CD4-positive, alpha-beta T cell (primary cell): ENCODE results near the gene BEGAIN. TPM values are rescaled to one million over a fixed set of nuclear protein-coding genes. Genes with fewer than 3 reads are reported as not detected.

ENCODE experiments used
- ATAC-seq: fragments of 200-7000 bp; cut with Tn5 transposase; one replicate; pipeline ENCODE4 v1.10.0; 2022; ENCODE audit warnings: mild to moderate bottlenecking; ENCODE audit not compliant: poor library complexity
- CTCF ChIA-PET: fragments of 350-600 bp; sonication (Branson Sonifier 250); formaldehyde crosslinking; loops from one replicate; lab custom pipeline; 2021; ENCODE audit warnings: antibody characterized with exemption, inconsistent platforms; lab: Charles Lee
- POLR2A ChIA-PET: fragments of 350-600 bp; sonication (Branson Sonifier 250); formaldehyde crosslinking; loops from one replicate; lab custom pipeline; 2021; ENCODE audit warnings: antibody characterized with exemption, inconsistent platforms; lab: Charles Lee
- DNase-seq, 14 experiments: peaks; one replicate each; pipeline ENCODE4 v3.0.0-alpha.2; 2013 to 2020; ENCODE audit warnings: mixed read lengths in 2 of 14
- H3K27ac ChIP-seq, 2 donors: one replicate each; pipeline versions ENCODE4 v1.5.1 to v1.7.0; 2013; ENCODE audit warnings: low read length in 2 of 2, low read depth in 1 of 2, mild to moderate bottlenecking in 1 of 2
- H3K27me3 ChIP-seq, 2 experiments: 1 replicate in 1 of 2; 2 replicates in 1 of 2; pipeline versions ENCODE4 v1.6.1 to v1.7.0; 2013; ENCODE audit warnings: low read length in 2 of 2, control low read depth in 1 of 2, mild to moderate bottlenecking in 1 of 2, moderate library complexity in 1 of 2; ENCODE audit not compliant: insufficient read depth in 2 of 2, control insufficient read depth in 1 of 2
- H3K36me3 ChIP-seq: one replicate; pipeline ENCODE4 v1.6.1; 2013; ENCODE audit warnings: low read length, control low read depth; ENCODE audit not compliant: insufficient read depth
- H3K4me1 ChIP-seq: one replicate; pipeline ENCODE4 v1.6.1; 2013; ENCODE audit warnings: low read length, control low read depth; ENCODE audit not compliant: insufficient read depth
- H3K4me3 ChIP-seq: one replicate; pipeline ENCODE4 v1.5.1; 2013; ENCODE audit warnings: mild to moderate bottlenecking, low read length, moderate library complexity
- H3K9me3 ChIP-seq, 2 experiments: 1 replicate in 1 of 2; 2 replicates in 1 of 2; pipeline versions ENCODE4 v1.6.1 to v1.7.0; 2013; ENCODE audit warnings: low read length in 2 of 2, mild to moderate bottlenecking in 2 of 2, control low read depth in 1 of 2, moderate library complexity in 1 of 2; ENCODE audit not compliant: control insufficient read depth in 1 of 2, insufficient read depth in 1 of 2
- H3K27ac Mint-ChIP-seq: one replicate; pipeline ENCODE4 v1.8.0; 2020; ENCODE audit warnings: mixed read lengths
- H3K27me3 Mint-ChIP-seq: one replicate; pipeline ENCODE4 v1.8.0; 2021; ENCODE audit warnings: mixed read lengths
- H3K36me3 Mint-ChIP-seq: one replicate; pipeline ENCODE4 v1.8.0; 2021; ENCODE audit warnings: low read depth, mixed read lengths
- H3K4me1 Mint-ChIP-seq: one replicate; pipeline ENCODE4 v1.8.0; 2021; ENCODE audit warnings: low read depth, mixed read lengths
- H3K4me3 Mint-ChIP-seq: one replicate; pipeline ENCODE4 v1.8.0; 2020; ENCODE audit warnings: mild to moderate bottlenecking, mixed read lengths
- H3K9me3 Mint-ChIP-seq: one replicate; pipeline ENCODE4 v1.8.0; 2020; ENCODE audit warnings: mixed read lengths
- intact Hi-C, 2 experiments: fragments of 100-400 bp; cut with DNase I in 1 of 2; cut with micrococcal nuclease in 1 of 2; formaldehyde crosslinking; loops; one replicate each; pipeline versions ENCODE4 v1.15.1 to v1.9.0; 2023 to 2025; cut with DNase I, micrococcal nuclease
- total RNA-seq, 174 experiments: library from RNA in 2 of 174; stranded (reverse) in 2 of 174; gene quantifications; one replicate each; pipeline ENCODE4 v1.2.3 and lab custom pipeline; 2021 to 2026
- TF ChIP-seq, protein P1 (sequence below): fragments of 200-600 bp; IDR thresholded peaks from one replicate; pipeline ENCODE4 v1.8.0; 2022; ENCODE audit warnings: antibody characterized with exemption, mild to moderate bottlenecking

BEGAIN gene
- total RNA-seq, 2 experiments from 2014 or later = 1.5 to 2.0 TPM

DNA sequence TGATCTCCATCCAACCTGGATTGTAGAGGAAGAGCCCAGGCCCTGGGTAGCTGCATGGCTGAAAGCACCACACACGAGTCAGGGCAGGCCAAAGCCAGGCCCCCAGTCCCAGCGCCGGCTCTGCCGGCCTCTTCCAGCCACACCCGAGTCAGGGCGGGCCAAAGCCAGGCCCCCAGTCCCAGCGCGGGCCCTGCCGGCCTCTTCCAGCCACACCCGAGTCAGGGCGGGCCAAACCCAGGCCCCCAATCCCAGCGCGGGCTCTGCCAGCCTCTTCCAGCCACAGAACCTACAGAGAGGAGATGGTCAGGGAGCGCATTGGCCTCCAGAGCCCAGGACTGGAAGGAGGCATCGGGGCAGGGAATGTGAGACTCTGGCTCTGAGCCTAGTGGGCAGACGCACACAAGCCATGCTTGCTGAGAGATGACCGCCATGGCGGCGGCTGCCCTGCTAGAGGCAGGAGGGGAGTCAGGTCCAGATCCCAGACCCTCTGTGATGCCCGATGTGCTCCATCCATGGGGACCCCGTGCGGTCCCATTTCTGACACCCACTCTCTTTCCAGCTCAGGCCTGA is 30.2 kb downstream of the BEGAIN start:
- H3K9me3 Mint-ChIP-seq = no peaks in the 10 kb centered on the region
- TF ChIP-seq, protein P1, sequence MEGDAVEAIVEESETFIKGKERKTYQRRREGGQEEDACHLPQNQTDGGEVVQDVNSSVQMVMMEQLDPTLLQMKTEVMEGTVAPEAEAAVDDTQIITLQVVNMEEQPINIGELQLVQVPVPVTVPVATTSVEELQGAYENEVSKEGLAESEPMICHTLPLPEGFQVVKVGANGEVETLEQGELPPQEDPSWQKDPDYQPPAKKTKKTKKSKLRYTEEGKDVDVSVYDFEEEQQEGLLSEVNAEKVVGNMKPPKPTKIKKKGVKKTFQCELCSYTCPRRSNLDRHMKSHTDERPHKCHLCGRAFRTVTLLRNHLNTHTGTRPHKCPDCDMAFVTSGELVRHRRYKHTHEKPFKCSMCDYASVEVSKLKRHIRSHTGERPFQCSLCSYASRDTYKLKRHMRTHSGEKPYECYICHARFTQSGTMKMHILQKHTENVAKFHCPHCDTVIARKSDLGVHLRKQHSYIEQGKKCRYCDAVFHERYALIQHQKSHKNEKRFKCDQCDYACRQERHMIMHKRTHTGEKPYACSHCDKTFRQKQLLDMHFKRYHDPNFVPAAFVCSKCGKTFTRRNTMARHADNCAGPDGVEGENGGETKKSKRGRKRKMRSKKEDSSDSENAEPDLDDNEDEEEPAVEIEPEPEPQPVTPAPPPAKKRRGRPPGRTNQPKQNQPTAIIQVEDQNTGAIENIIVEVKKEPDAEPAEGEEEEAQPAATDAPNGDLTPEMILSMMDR = no peak
- ChIA-PET POLR2A (no interaction called here), CTCF (no interaction called here)
- no peak for DNase-seq
- intact Hi-C loops = no loop called here
- H3K36me3 Mint-ChIP-seq = no peaks in the 10 kb centered on the region
- Histone ChIP-seq H3K27me3 (no peaks in the 10 kb centered on the region), H3K9me3 (no peaks in the 10 kb centered on the region), H3K36me3 (no peaks in the 10 kb centered on the region), H3K4me3 (no peak overlapping the region), H3K4me1 (peaks cover 7% of the 10 kb centered on the region), H3K27ac (no peak overlapping the region)
- H3K27ac Mint-ChIP-seq = no peak overlapping the region
- ATAC-seq = no peak
- no peak overlapping the region for H3K4me3 Mint-ChIP-seq
- no peaks in the 10 kb centered on the region for H3K4me1 Mint-ChIP-seq
- peaks cover 5% of the 10 kb centered on the region for H3K27me3 Mint-ChIP-seq

DNA sequence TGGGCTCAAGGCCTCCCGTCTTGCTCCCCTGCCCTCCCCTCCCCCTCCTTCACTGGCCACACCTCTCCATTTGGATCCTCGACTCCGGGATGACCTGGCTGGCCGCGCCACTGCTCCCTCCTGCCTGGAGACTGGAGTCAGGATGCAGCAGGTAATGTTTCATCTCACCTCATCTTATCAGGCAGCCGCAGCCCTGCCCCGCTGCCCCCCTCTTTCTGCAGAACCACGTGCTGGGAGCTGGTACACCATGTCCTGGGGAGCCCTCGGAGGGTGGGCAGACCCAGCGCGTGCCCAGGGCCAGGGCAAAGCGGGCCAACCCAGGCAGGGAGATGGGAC is 31.1 kb downstream of the BEGAIN start:
- Mint-ChIP-seq H3K36me3 (no peaks in the 10 kb centered on the region), H3K9me3 (no peaks in the 10 kb centered on the region), H3K27ac (no peak overlapping the region), H3K4me3 (no peak overlapping the region), H3K4me1 (no peaks in the 10 kb centered on the region), H3K27me3 (peaks cover 5% of the 10 kb centered on the region)
- Histone ChIP-seq H3K4me1 (peaks cover 7% of the 10 kb centered on the region), H3K27me3 (no peaks in the 10 kb centered on the region), H3K36me3 (no peaks in the 10 kb centered on the region), H3K27ac (no peak overlapping the region), H3K4me3 (no peak overlapping the region), H3K9me3 (no peaks in the 10 kb centered on the region)
- ChIA-PET POLR2A (no interaction called here), CTCF (no interaction called here)
- ATAC-seq (no peak), DNase-seq (no peak)
- intact Hi-C loops = no loop called here
- TF ChIP-seq, protein P1 = no peak

DNA sequence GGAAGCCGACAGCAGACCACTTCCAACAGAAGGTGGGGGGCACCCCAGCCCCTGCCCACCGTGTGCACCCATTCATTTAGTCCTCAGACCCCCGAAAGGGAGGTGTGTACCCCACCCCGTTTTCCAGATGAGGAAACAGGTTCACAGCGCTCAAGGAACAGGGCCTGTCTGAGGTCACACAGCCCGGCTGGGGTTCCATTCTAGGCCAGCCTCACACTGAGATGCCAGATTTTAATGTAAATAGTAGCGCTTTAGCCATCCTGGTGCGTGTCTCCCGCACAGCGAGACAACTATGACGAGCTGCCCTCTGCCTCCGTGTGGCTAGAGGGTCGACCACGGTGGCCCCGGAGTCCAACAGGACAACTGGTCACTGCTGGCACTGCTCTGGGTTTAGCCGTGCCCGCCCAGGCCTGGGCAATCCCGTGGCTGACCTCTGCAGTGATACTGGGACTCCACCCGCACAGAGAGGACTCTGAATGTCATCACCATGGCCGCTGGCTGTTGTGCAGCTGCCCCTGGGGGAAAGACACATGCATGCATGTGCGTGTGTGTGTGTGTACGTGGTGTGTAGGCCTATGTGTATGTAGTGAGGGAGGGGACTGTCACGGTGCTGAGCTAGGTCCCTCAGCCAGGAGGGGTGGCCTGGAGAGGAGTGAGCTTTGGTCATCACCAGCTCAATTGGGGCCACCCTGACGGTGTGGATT is 31.6 kb downstream of the BEGAIN start:
- H3K36me3 Mint-ChIP-seq = no peaks in the 10 kb centered on the region
- Histone ChIP-seq H3K4me1 (peaks cover 7% of the 10 kb centered on the region), H3K27ac (no peak overlapping the region), H3K9me3 (no peaks in the 10 kb centered on the region), H3K27me3 (no peaks in the 10 kb centered on the region), H3K36me3 (no peaks in the 10 kb centered on the region), H3K4me3 (no peak overlapping the region)
- H3K4me3 Mint-ChIP-seq = no peak overlapping the region
- TF ChIP-seq, protein P1 = no peak
- intact Hi-C loops = no loop called here
- H3K4me1 Mint-ChIP-seq = no peaks in the 10 kb centered on the region
- peaks cover 5% of the 10 kb centered on the region for H3K27me3 Mint-ChIP-seq
- ChIA-PET CTCF (no interaction called here), POLR2A (no interaction called here)
- H3K27ac Mint-ChIP-seq = no peak overlapping the region
- H3K9me3 Mint-ChIP-seq = no peaks in the 10 kb centered on the region
- ATAC-seq (no peak), DNase-seq (no peak)
